HUES48 (cell line): ENCODE data around the gene OTP.
"Not testable (repeated sequence)": the region's sequence is repeated elsewhere in the genome, so short reads cannot be mapped to it uniquely, and the experiment has no call there.

Experiments used
- H3K27ac ChIP-seq: one replicate; pipeline ENCODE4 v1.7.0; 2013; ENCODE audit warnings: low read depth, low read length, inconsistent platforms
- H3K27me3 ChIP-seq: 2 replicates; pipeline ENCODE4 v1.6.1; 2013; ENCODE audit warnings: mild to moderate bottlenecking, low read length; ENCODE audit not compliant: control insufficient read depth, insufficient read depth
- H3K36me3 ChIP-seq: 2 replicates; pipeline ENCODE4 v1.6.1; 2013; ENCODE audit warnings: low read length; ENCODE audit not compliant: control insufficient read depth, insufficient read depth
- H3K4me1 ChIP-seq: 2 replicates; pipeline ENCODE4 v1.6.1; 2013; ENCODE audit warnings: mild to moderate bottlenecking, low read length; ENCODE audit not compliant: control insufficient read depth, insufficient read depth
- H3K4me3 ChIP-seq: 2 replicates; pipeline ENCODE4 v1.5.1; 2013; ENCODE audit warnings: mild to moderate bottlenecking, low read depth, low read length
- H3K9ac ChIP-seq: 2 replicates; pipeline ENCODE4 v1.6.1; 2013; ENCODE audit warnings: mild to moderate bottlenecking, low read depth, low read length, moderate library complexity
- H3K9me3 ChIP-seq: 2 replicates; pipeline ENCODE4 v1.6.1; 2013; ENCODE audit warnings: low read length; ENCODE audit not compliant: control insufficient read depth, insufficient read depth

Gene OTP

GRCh38 chr5:77599679-77600078, 38.8 kb downstream of the OTP start:
- Histone ChIP-seq H3K4me1 (no peaks in the 10 kb centered on the region), H3K27ac (no peak overlapping the region), H3K9me3 (no peaks in the 10 kb centered on the region), H3K27me3 (no peaks in the 10 kb centered on the region), H3K4me3 (no peak overlapping the region), H3K36me3 (no peaks in the 10 kb centered on the region), H3K9ac (no peak overlapping the region)

GRCh38 chr5:77590347-77590746, 48.2 kb downstream of the OTP start:
- no peak overlapping the region for H3K27ac ChIP-seq
- H3K4me1 ChIP-seq: no peaks in the 10 kb centered on the region
- H3K9me3 ChIP-seq: no peaks in the 10 kb centered on the region
- H3K36me3 ChIP-seq: no peaks in the 10 kb centered on the region
- no peaks in the 10 kb centered on the region for H3K27me3 ChIP-seq
- H3K4me3 ChIP-seq: no peak overlapping the region
- H3K9ac ChIP-seq: no peak overlapping the region

- no peak overlapping the region for H3K27ac ChIP-seq
- no peaks in the 10 kb centered on the region for H3K9me3 ChIP-seq
- H3K27me3 ChIP-seq: no peaks in the 10 kb centered on the region
- H3K36me3 ChIP-seq: no peaks in the 10 kb centered on the region
- no peak overlapping the region for H3K9ac ChIP-seq
- H3K4me3 ChIP-seq: no peak overlapping the region
- H3K4me1 ChIP-seq: no peaks in the 10 kb centered on the region
Observed at GRCh38 chr5:77588175-77588574, 50.3 kb downstream of the OTP start.

- Histone ChIP-seq H3K4me3 (no peak overlapping the region), H3K4me1 (no peaks in the 10 kb centered on the region), H3K9me3 (no peaks in the 10 kb centered on the region), H3K9ac (no peak overlapping the region), H3K27ac (no peak overlapping the region), H3K36me3 (no peaks in the 10 kb centered on the region), H3K27me3 (no peaks in the 10 kb centered on the region)
Observed at GRCh38 chr5:77586101-77586500, 52.4 kb downstream of the OTP start.

- H3K36me3 ChIP-seq, H3K4me1 ChIP-seq, H3K27ac ChIP-seq, H3K9me3 ChIP-seq, H3K9ac ChIP-seq, H3K4me3 ChIP-seq, H3K27me3 ChIP-seq: not testable (repeated sequence)
Observed at GRCh38 chr5:77582143-77582542, 56.4 kb downstream of the OTP start.
